SK-N-SH (cell line): ENCODE measurements around the gene SPIB. TPM values are rescaled to one million over a fixed set of nuclear protein-coding genes. Genes with fewer than 3 reads are reported as not detected.

ENCODE experiments used
- CTCF ChIA-PET: fragments of 300-600, 350-600 bp; formaldehyde crosslinking; extraction: SDS; loops from one replicate; lab custom pipeline; 2021; lab: Yijun Ruan, JAX
- POLR2A ChIA-PET: fragments of 350-600 bp; sonication (Branson Sonifier 250); formaldehyde crosslinking; extraction: SDS; loops from one replicate; lab custom pipeline; 2020; ENCODE audit warnings: antibody characterized with exemption, inconsistent platforms; lab: Yijun Ruan, JAX
- DNase-seq: peaks from one replicate; pipeline ENCODE4 v3.0.0; 2012
- H2AFZ ChIP-seq: fragments of 200-600 bp; sonication (generic); 2 replicates; pipeline ENCODE4 v1.8.1; 2016; ENCODE audit warnings: antibody characterized with exemption, mild to moderate bottlenecking, low read depth
- H3F3A ChIP-seq: fragments of 200-600 bp; sonication (generic); replicated peaks from 2 replicates; pipeline ENCODE3; 2016; ENCODE audit warnings: antibody characterized with exemption, mild to moderate bottlenecking; ENCODE audit not compliant: insufficient read depth
- H3K27ac ChIP-seq, 2 experiments: fragments of 200-500 bp in 1 of 2; fragments of 200-600 bp in 1 of 2; sonication (Bioruptor generic) in 1 of 2; sonication (generic), shearing (Covaris generic) in 1 of 2; 2 replicates each; pipeline versions ENCODE4 v1.5.1 to v1.6.1; 2014 to 2016; ENCODE audit warnings: low read depth in 2 of 2, inconsistent platforms in 1 of 2, low read length in 1 of 2, mild to moderate bottlenecking in 1 of 2, mixed read lengths in 1 of 2
- H3K27me3 ChIP-seq: fragments of 200-600 bp; sonication (generic), shearing (Covaris generic); 2 replicates; pipeline ENCODE4 v1.6.1; 2016; ENCODE audit warnings: mixed run types; ENCODE audit not compliant: insufficient read depth
- H3K36me3 ChIP-seq, 2 experiments: fragments of 200-500 bp in 1 of 2; fragments of 200-600 bp in 1 of 2; sonication (Bioruptor generic) in 1 of 2; sonication (generic) in 1 of 2; replicated peaks in 1 of 2; 2 replicates each; pipeline versions ENCODE3 to v1.5.1; 2014 to 2016; ENCODE audit warnings: low read length in 1 of 2, mild to moderate bottlenecking in 1 of 2; ENCODE audit not compliant: insufficient read depth in 2 of 2, control insufficient read depth in 1 of 2
- H3K4me1 ChIP-seq, 2 experiments: fragments of 200-500 bp in 1 of 2; fragments of 200-600 bp in 1 of 2; sonication (Bioruptor generic) in 1 of 2; sonication (generic), shearing (Covaris generic) in 1 of 2; 2 replicates each; pipeline versions ENCODE4 v1.5.1 to v1.6.1; 2014 to 2016; ENCODE audit warnings: low read depth in 1 of 2, low read length in 1 of 2, mixed run types in 1 of 2; ENCODE audit not compliant: insufficient read depth in 2 of 2, control insufficient read depth in 1 of 2
- H3K4me2 ChIP-seq: fragments of 200-600 bp; sonication (generic), shearing (Covaris generic); 2 replicates; pipeline ENCODE4 v1.6.1; 2017; ENCODE audit warnings: mixed run types
- H3K4me3 ChIP-seq, 2 experiments: fragments of 200-500 bp in 1 of 2; fragments of 200-600 bp in 1 of 2; sonication (Bioruptor generic) in 1 of 2; sonication (generic), shearing (Covaris generic) in 1 of 2; 2 replicates each; pipeline versions ENCODE4 v1.5.1 to v1.8.1; 2014 to 2016; ENCODE audit warnings: low read depth in 2 of 2, inconsistent platforms in 1 of 2, low read length in 1 of 2, mild to moderate bottlenecking in 1 of 2, mixed read lengths in 1 of 2, moderate library complexity in 1 of 2
- H3K79me2 ChIP-seq: fragments of 200-600 bp; sonication (generic); 2 replicates; pipeline ENCODE4 v1.8.1; 2017; ENCODE audit warnings: mild to moderate bottlenecking; ENCODE audit not compliant: insufficient read depth
- H3K9ac ChIP-seq: fragments of 200-600 bp; sonication (generic); 2 replicates; pipeline ENCODE4 v1.6.1; 2017; ENCODE audit warnings: mixed run types
- H3K9me2 ChIP-seq: fragments of 200-600 bp; sonication (generic); 2 replicates; pipeline ENCODE4 v1.6.1; 2017; ENCODE audit warnings: mixed run types
- H3K9me3 ChIP-seq: fragments of 200-600 bp; sonication (generic); 2 replicates; pipeline ENCODE4 v1.6.1; 2017; ENCODE audit warnings: mixed run types, mild to moderate bottlenecking, moderate library complexity
- H4K20me1 ChIP-seq: fragments of 200-600 bp; sonication (generic); 2 replicates; pipeline ENCODE4 v1.6.1; 2017; ENCODE audit warnings: mild to moderate bottlenecking, mixed run types; ENCODE audit not compliant: insufficient read depth
- CTCF ChIP-seq: fragments of 200-600 bp; sonication (generic); IDR thresholded peaks from 2 replicates; pipeline ENCODE4 v1.6.1; 2017; ENCODE audit warnings: antibody characterized with exemption, mild to moderate bottlenecking, moderate library complexity
- ELF1 ChIP-seq: IDR thresholded peaks from 2 replicates; pipeline ENCODE4 v1.4.0; 2012
- EP300 ChIP-seq, 2 experiments: IDR thresholded peaks; 2 replicates each; pipeline versions ENCODE4 v1.4.0 to v1.6.1; 2012; ENCODE audit warnings: borderline replicate concordance in 1 of 2, low read depth in 1 of 2, low read length in 1 of 2
- EZH2phosphoT487 ChIP-seq: fragments of 200-600 bp; sonication (generic); IDR thresholded peaks from 2 replicates; pipeline ENCODE4 v1.6.1; 2017; ENCODE audit warnings: low read depth, mixed run types, mild to moderate bottlenecking, antibody characterized with exemption, moderate library complexity, borderline replicate concordance
- FOSL2 ChIP-seq: IDR thresholded peaks from 2 replicates; pipeline ENCODE4 v1.4.0; 2012; ENCODE audit warnings: low read depth, mild to moderate bottlenecking, moderate library complexity, borderline replicate concordance
- FOXM1 ChIP-seq: IDR thresholded peaks from 2 replicates; pipeline ENCODE4 v1.4.0; 2012; ENCODE audit warnings: low read depth, mild to moderate bottlenecking
- GABPA ChIP-seq: IDR thresholded peaks from 2 replicates; pipeline ENCODE4 v1.4.0; 2012; ENCODE audit warnings: low read depth, mild to moderate bottlenecking
- GATA2 ChIP-seq: sonication (generic); formaldehyde crosslinking; IDR thresholded peaks from 2 replicates; pipeline ENCODE4 v1.5.0; 2020; ENCODE audit warnings: mild to moderate bottlenecking, missing genetic modification reagents
- IRF3 ChIP-seq: fragments of 150-350 bp; IDR thresholded peaks from 2 replicates; pipeline ENCODE4 v1.6.1; 2016; ENCODE audit warnings: mild to moderate bottlenecking, low read depth, low read length
- MAX ChIP-seq: IDR thresholded peaks from 2 replicates; pipeline ENCODE4 v1.4.0; 2012; ENCODE audit warnings: low read depth
- MEF2A ChIP-seq: IDR thresholded peaks from 2 replicates; pipeline ENCODE4 v1.4.0; 2012; ENCODE audit warnings: low read depth, borderline replicate concordance
- MXI1 ChIP-seq: IDR thresholded peaks from 2 replicates; pipeline ENCODE4 v1.6.1; 2012; ENCODE audit warnings: mild to moderate bottlenecking, low read depth, low read length, improper control_type of control experiment
- NFIC ChIP-seq: IDR thresholded peaks from 2 replicates; pipeline ENCODE4 v1.4.0; 2012; ENCODE audit warnings: borderline replicate concordance
- PBX3 ChIP-seq: IDR thresholded peaks from 2 replicates; pipeline ENCODE4; 2012
- RAD21 ChIP-seq: IDR thresholded peaks from 2 replicates; pipeline ENCODE4 v1.6.1; 2012; ENCODE audit warnings: mild to moderate bottlenecking, low read length
- RXRA ChIP-seq: IDR thresholded peaks from 2 replicates; pipeline ENCODE4 v1.4.0; 2012; ENCODE audit warnings: low read depth, mild to moderate bottlenecking, borderline replicate concordance
- SIN3A ChIP-seq: IDR thresholded peaks from 2 replicates; pipeline ENCODE4 v1.6.1; 2012; ENCODE audit warnings: low read depth, mild to moderate bottlenecking, low read length, moderate library complexity, borderline replicate concordance
- SMC3 ChIP-seq: IDR thresholded peaks from 2 replicates; pipeline ENCODE4 v1.6.1; 2012; ENCODE audit warnings: low read depth, low read length, improper control_type of control experiment
- TAF1 ChIP-seq: IDR thresholded peaks from 2 replicates; pipeline ENCODE4 v1.6.1; 2012; ENCODE audit warnings: low read depth, mild to moderate bottlenecking, low read length, moderate library complexity, borderline replicate concordance
- TCF12 ChIP-seq: IDR thresholded peaks from 2 replicates; pipeline ENCODE4 v1.4.0; 2012
- TEAD4 ChIP-seq: IDR thresholded peaks from 2 replicates; pipeline ENCODE4 v1.4.0; 2012; ENCODE audit warnings: mild to moderate bottlenecking, borderline replicate concordance; ENCODE audit not compliant: insufficient read depth
- USF1 ChIP-seq: IDR thresholded peaks from 2 replicates; pipeline ENCODE4 v1.4.0; 2012; ENCODE audit warnings: low read depth, borderline replicate concordance
- WGBS: methylation state at CpG from one replicate; pipeline ENCODE4 v1.1.6; 2017; ENCODE audit warnings: low lambda C conversion rate; 5-methylcytosine and 5-hydroxymethylcytosine counted together
- polyA plus RNA-seq, 3 experiments: library from polyadenylated mRNA; depleted of rRNA; stranded (reverse); fragments of >200 nt; gene quantifications; 2 replicates each; pipeline ENCODE4 v1.2.3, GENCODE V29; 2012

The SPIB gene
- polyA plus RNA-seq, 1 of the 3 experiments (the other 2 are of a cell fraction), result not detected

- H4K20me1 ChIP-seq, result no peaks in the 10 kb centered on the region
- no peak overlapping the region for H2AFZ ChIP-seq
- no peaks in the 10 kb centered on the region for H3K9me3 ChIP-seq
- no peak overlapping the region for H3K9ac ChIP-seq
- H3K79me2 ChIP-seq, result no peaks in the 10 kb centered on the region
- H3K4me3 ChIP-seq, result no peak overlapping the region
- H3K9me2 ChIP-seq, result no peaks in the 10 kb centered on the region
- 81% methylated on average over 24 of the region's 32 CpGs for WGBS
- no peak for DNase-seq
- no peak overlapping the region for H3K27ac ChIP-seq
- H3K4me1 ChIP-seq, result peaks cover 0 to 4% of the 10 kb centered on the region in 2 experiments; a peak in 1 of 4 replicates
- no peak overlapping the region for H3K4me2 ChIP-seq
- no peaks in the 10 kb centered on the region for H3K36me3 ChIP-seq
- no peaks in the 10 kb centered on the region for H3F3A ChIP-seq
- ChIA-PET CTCF (no interaction called here), POLR2A (no interaction called here)
- peaks cover 5% of the 10 kb centered on the region; the same call in 1 of the 2 replicates for H3K27me3 ChIP-seq
- TF ChIP-seq CTCF (no peak), USF1 (no peak), EZH2phosphoT487 (no peak), GATA2 (no peak), RAD21 (no peak), GABPA (no peak), ELF1 (no peak), MXI1 (no peak), NFIC (no peak), TAF1 (no peak)
- TF ChIP-seq, all 33 proteins: peak for 0
Measured at GRCh38 chr19:50459067-50459456, 40.3 kb downstream of the SPIB start.

GRCh38 chr19:50459638-50460037, 40.9 kb downstream of the SPIB start:
- POLR2A ChIA-PET, result interaction anchor here (0.9 kb wide), 1 partner anchor 75 kb away, joined by 4 read pairs; no protein-coding TSS in a partner anchor
- no peaks in the 10 kb centered on the region for H3F3A ChIP-seq
- WGBS, result 85% methylated on average over 1 of the region's 1 CpG
- H3K4me1 ChIP-seq, result peaks cover 0 to 4% of the 10 kb centered on the region in 2 experiments; a peak in 1 of 4 replicates
- no peak for DNase-seq
- no peaks in the 10 kb centered on the region for H3K79me2 ChIP-seq
- no peak for TF ChIP-seq IRF3
- no peak for TF ChIP-seq FOSL2
- TF ChIP-seq GABPA, result no peak
- TF ChIP-seq EP300 (IDR thresholded peaks at IDR 0.05; ENCODE audit: borderline replicate concordance in 1 of 2, low read depth in 1 of 2, low read length in 1 of 2), result no peak
- TF ChIP-seq TAF1, result no peak
- TF ChIP-seq TCF12, result no peak
- no peak for TF ChIP-seq SIN3A
- no peak for TF ChIP-seq ELF1
- TF ChIP-seq FOXM1, result no peak
- no peak for TF ChIP-seq RXRA
- TF ChIP-seq MEF2A, result no peak
- TF ChIP-seq SMC3, result no peak
- no peak for TF ChIP-seq TEAD4
- TF ChIP-seq GATA2, result no peak
- TF ChIP-seq RAD21, result no peak
- no peak for TF ChIP-seq PBX3
- TF ChIP-seq MAX, result no peak
- no peak for TF ChIP-seq MXI1
- TF ChIP-seq EZH2phosphoT487, result no peak
- H3K9me2 ChIP-seq, result no peaks in the 10 kb centered on the region
- peaks cover 5% of the 10 kb centered on the region; the same call in 1 of the 2 replicates for H3K27me3 ChIP-seq
- H3K4me2 ChIP-seq, result no peak overlapping the region
- no peaks in the 10 kb centered on the region for H3K9me3 ChIP-seq
- H3K4me3 ChIP-seq, result no peak overlapping the region
- CTCF ChIA-PET, result interaction anchor here (1.7 to 4.4 kb wide), 3 partner anchors 14 to 102 kb away, joined by 6 to 34 read pairs (median 6); no protein-coding TSS in a partner anchor
- H3K36me3 ChIP-seq, result no peaks in the 10 kb centered on the region
- H2AFZ ChIP-seq, result no peak overlapping the region
- H3K9ac ChIP-seq, result no peak overlapping the region
- no peak overlapping the region for H3K27ac ChIP-seq
- no peaks in the 10 kb centered on the region for H4K20me1 ChIP-seq
